HCT116 (cell line): ENCODE results near the gene NASP. TPM values are rescaled to one million over a fixed set of nuclear protein-coding genes. Genes with fewer than 3 reads are reported as not detected.

ENCODE experiments used
- ATAC-seq: fragments of 200-7000 bp; cut with Tn5 transposase; 2 replicates; pipeline ENCODE4 v1.9.1; 2020; ENCODE audit warnings: mild to moderate bottlenecking, moderate library complexity
- BruUV-seq: library from RNA; stranded (reverse); fragments of 400-500 nt; replicated peaks from 2 replicates; lab custom pipeline; 2021; lab: Mats Ljungman, UMichigan
- CTCF ChIA-PET: fragments of 300-600 bp; sonication (Branson Sonifier 250); formaldehyde crosslinking; loops from one replicate; lab custom pipeline; 2021; ENCODE audit warnings: antibody characterized with exemption; lab: Charles Lee
- POLR2A ChIA-PET: fragments of 300-600, 350-600 bp; sonication (Branson Sonifier 250); formaldehyde crosslinking; loops from one replicate; lab custom pipeline; 2021; ENCODE audit warnings: antibody characterized with exemption; lab: Charles Lee
- RAD21 ChIA-PET, 2 experiments: fragments of 300-600 bp; sonication (Branson Sonifier 250); formaldehyde crosslinking; loops; one replicate each; lab custom pipeline; 2023; ENCODE audit warnings: low total read pairs in 2 of 2; ENCODE audit not compliant: uncharacterized antibody in 2 of 2, unreplicated experiment in 2 of 2, low non-redundant PET in 1 of 2; lab: Charles Lee
- DNase-seq: peaks from one replicate; pipeline ENCODE4 v3.0.0-alpha.2; 2010; ENCODE audit warnings: low read depth, low spot score
- H2AFZ ChIP-seq: fragments of 200-600 bp; shearing (Covaris generic), sonication (generic); 2 replicates; pipeline ENCODE4 v1.6.1; 2017; ENCODE audit warnings: low read depth, mixed run types, mixed read lengths, antibody characterized with exemption, low read length; ENCODE audit not compliant: poor library complexity, severe bottlenecking
- H3K27ac ChIP-seq: 2 replicates; pipeline ENCODE4 v1.5.1; 2012; ENCODE audit warnings: low read depth, low read length
- H3K27me3 ChIP-seq: fragments of 200-600 bp; sonication (generic); 2 replicates; pipeline ENCODE4 v1.6.1; 2016; ENCODE audit warnings: mixed run types, low read length, mixed read lengths; ENCODE audit not compliant: insufficient read depth
- H3K36me3 ChIP-seq, 2 experiments: fragments of 200-500 bp in 1 of 2; fragments of 200-600 bp in 1 of 2; sonication (Bioruptor generic) in 1 of 2; sonication (generic) in 1 of 2; 2 replicates each; pipeline versions ENCODE4 v1.5.1 to v1.6.1; 2014 to 2016; ENCODE audit warnings: low read length in 2 of 2, inconsistent platforms in 1 of 2, mixed read lengths in 1 of 2, mixed run types in 1 of 2; ENCODE audit not compliant: insufficient read depth in 2 of 2, control insufficient read depth in 1 of 2
- H3K4me1 ChIP-seq, 2 experiments: fragments of 200-600 bp in 1 of 2; sonication (generic) in 1 of 2; 2 replicates each; pipeline versions ENCODE4 v1.5.1 to v1.6.1; 2012 to 2017; ENCODE audit warnings: low read length in 2 of 2, inconsistent platforms in 1 of 2, mild to moderate bottlenecking in 1 of 2, mixed read lengths in 1 of 2, mixed run types in 1 of 2, moderate library complexity in 1 of 2; ENCODE audit not compliant: insufficient read depth in 2 of 2, control insufficient read depth in 1 of 2
- H3K4me2 ChIP-seq: fragments of 200-600 bp; sonication (generic); 2 replicates; pipeline ENCODE4 v1.6.1; 2017; ENCODE audit warnings: mixed run types, low read length, mixed read lengths
- H3K4me3 ChIP-seq, 2 experiments: fragments of 200-600 bp in 1 of 2; sonication (generic) in 1 of 2; replicated peaks in 1 of 2; 2 replicates each; pipeline ENCODE4 v1.5.1; 2011 to 2016; ENCODE audit warnings: low read length in 2 of 2, control low read depth in 1 of 2, low read depth in 1 of 2, mild to moderate bottlenecking in 1 of 2, mixed read lengths in 1 of 2, mixed run types in 1 of 2
- H3K79me2 ChIP-seq: fragments of 200-600 bp; sonication (generic); 2 replicates; pipeline ENCODE4 v1.6.1; 2017; ENCODE audit warnings: mild to moderate bottlenecking, mixed run types, low read length, moderate library complexity, mixed read lengths; ENCODE audit not compliant: insufficient read depth
- H3K9ac ChIP-seq: fragments of 200-600 bp; sonication (generic); 2 replicates; pipeline ENCODE4 v1.6.1; 2016; ENCODE audit warnings: low read length, mixed read lengths
- H3K9me2 ChIP-seq: fragments of 200-600 bp; sonication (generic), shearing (Covaris generic); 2 replicates; pipeline ENCODE4 v1.6.1; 2017; ENCODE audit warnings: mixed run types, mild to moderate bottlenecking, moderate library complexity; ENCODE audit not compliant: insufficient read depth
- H3K9me3 ChIP-seq, 2 experiments: fragments of 200-500 bp in 1 of 2; fragments of 200-600 bp in 1 of 2; sonication (Bioruptor generic) in 1 of 2; sonication (generic) in 1 of 2; 2 replicates each; pipeline ENCODE4 v1.6.1; 2014 to 2017; ENCODE audit warnings: low read length in 2 of 2, mixed read lengths in 2 of 2, inconsistent platforms in 1 of 2, low read depth in 1 of 2, mild to moderate bottlenecking in 1 of 2, mixed run types in 1 of 2, moderate library complexity in 1 of 2; ENCODE audit not compliant: control insufficient read depth in 1 of 2, insufficient read depth in 1 of 2
- H4K20me1 ChIP-seq: fragments of 200-600 bp; sonication (generic), shearing (Covaris generic); 2 replicates; pipeline ENCODE4 v1.6.1; 2017; ENCODE audit warnings: mixed run types, mild to moderate bottlenecking, moderate library complexity; ENCODE audit not compliant: insufficient read depth
- ATF3 ChIP-seq: IDR thresholded peaks from 2 replicates; pipeline ENCODE4 v1.6.1; 2012
- CBX3 ChIP-seq: IDR thresholded peaks from 2 replicates; pipeline ENCODE4 v1.6.1; 2012; ENCODE audit warnings: low read depth
- EGR1 ChIP-seq: IDR thresholded peaks from 2 replicates; pipeline ENCODE4 v1.6.1; 2012; ENCODE audit warnings: low read depth
- ELF1 ChIP-seq: IDR thresholded peaks from 2 replicates; pipeline ENCODE4 v1.6.1; 2012; ENCODE audit warnings: low read depth, borderline replicate concordance
- EZH2 ChIP-seq: fragments of 200-600 bp; sonication (generic); IDR thresholded peaks from 2 replicates; pipeline ENCODE4 v1.6.1; 2017; ENCODE audit warnings: antibody characterized with exemption, mixed run types
- EZH2phosphoT487 ChIP-seq: fragments of 200-600 bp; IDR thresholded peaks from 2 replicates; pipeline ENCODE4 v1.6.1; 2018; ENCODE audit warnings: antibody characterized with exemption, borderline replicate concordance
- FOSL1 ChIP-seq: IDR thresholded peaks from 2 replicates; pipeline ENCODE4 v1.6.1; 2012; ENCODE audit warnings: low read depth
- JUND ChIP-seq: IDR thresholded peaks from 2 replicates; pipeline ENCODE4 v1.6.1; 2012
- REST ChIP-seq: IDR thresholded peaks from 2 replicates; pipeline ENCODE4 v1.6.1; 2012; ENCODE audit warnings: low read depth
- SIN3A ChIP-seq: IDR thresholded peaks from 2 replicates; pipeline ENCODE4 v1.6.1; 2012; ENCODE audit warnings: low read depth
- SRF ChIP-seq: IDR thresholded peaks from 2 replicates; pipeline ENCODE4 v1.6.1; 2012; ENCODE audit warnings: low read depth
- TCF7L2 ChIP-seq: IDR thresholded peaks from 2 replicates; pipeline ENCODE4 v1.7.0; 2011; ENCODE audit warnings: borderline replicate concordance, inconsistent platforms; ENCODE audit not compliant: insufficient read depth, insufficient read length; ENCODE audit errors: extremely low read depth
- ZBTB33 ChIP-seq: IDR thresholded peaks from 2 replicates; pipeline ENCODE4 v1.6.1; 2011; ENCODE audit warnings: mild to moderate bottlenecking, low read length, moderate library complexity; ENCODE audit not compliant: insufficient replicate concordance; ENCODE audit errors: extremely low read depth
- ZFX ChIP-seq: fragments of 450-650 bp; IDR thresholded peaks from 2 replicates; pipeline ENCODE4 v1.6.1; 2017
- ZNF274 ChIP-seq: fragments of 200-500 bp; sonication (Bioruptor generic); IDR thresholded peaks from 2 replicates; pipeline ENCODE4 v1.6.1; 2014; ENCODE audit warnings: mild to moderate bottlenecking, low read depth, low read length, inconsistent platforms
- intact Hi-C: fragments of 100-400 bp; cut with micrococcal nuclease; formaldehyde crosslinking; loops from 2 replicates; pipeline ENCODE4 v1.10.0; 2022
- total RNA-seq: library from RNA; stranded (reverse); gene quantifications from one replicate; pipeline ENCODE4 v1.2.1, GENCODE V29; 2021; ENCODE audit not compliant: unreplicated experiment

NASP gene
- total RNA-seq, 1 experiment from 2014 or later = 185 TPM

DNA sequence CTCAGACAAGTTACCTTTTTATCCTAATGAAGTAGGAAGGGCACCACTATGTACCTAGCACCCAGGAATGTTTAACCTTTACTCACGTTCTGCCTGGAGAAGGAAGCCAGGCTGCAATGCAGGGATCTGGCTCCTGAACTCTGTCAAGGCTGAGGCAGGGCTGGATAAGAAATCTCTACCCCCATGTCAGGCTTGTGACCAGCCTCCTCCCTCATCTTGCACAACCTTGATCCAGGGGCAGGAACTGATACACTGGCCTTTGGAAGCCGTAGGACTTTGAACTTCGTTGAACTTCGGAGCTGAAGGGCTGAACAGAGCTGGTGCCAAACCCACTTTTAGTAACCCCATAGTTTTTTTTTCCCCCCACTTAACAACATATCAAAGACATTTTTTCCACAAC lies 41.2 kb upstream of the NASP start:
- Histone ChIP-seq H3K9ac (no peak overlapping the region), H3K79me2 (no peaks in the 10 kb centered on the region), H3K9me3 (no peaks in the 10 kb centered on the region), H3K27ac (no peak overlapping the region), H3K4me1 (no peaks in the 10 kb centered on the region), H3K36me3 (no peaks in the 10 kb centered on the region), H2AFZ (no peak overlapping the region), H3K4me2 (no peak overlapping the region), H3K4me3 (no peak overlapping the region), H3K9me2 (peaks cover 2% of the 10 kb centered on the region; the same call in 1 of the 2 replicates), H4K20me1 (no peaks in the 10 kb centered on the region), H3K27me3 (no peaks in the 10 kb centered on the region)
- DNase-seq (no peak), ATAC-seq (no peak)
- intact Hi-C loops = no loop called here
- ChIA-PET CTCF (no interaction called here), POLR2A (interaction anchor here (1.2 kb wide), 1 partner anchor 21 kb away, joined by 4 read pairs; the partner anchor contains the start of gene PRDX1), RAD21 (no interaction called here)
- no TSS peak for BruUV-seq
- TF ChIP-seq EZH2 (no peak), CBX3 (no peak), SRF (no peak), ZBTB33 (no peak), ZFX (no peak), REST (no peak), SIN3A (no peak), JUND (no peak), ZNF274 (no peak), FOSL1 (no peak), EGR1 (no peak), ATF3 (no peak), TCF7L2 (no peak), ELF1 (no peak), EZH2phosphoT487 (no peak)
